Measurements from ENCODE around the gene KCNG2.

DNA sequence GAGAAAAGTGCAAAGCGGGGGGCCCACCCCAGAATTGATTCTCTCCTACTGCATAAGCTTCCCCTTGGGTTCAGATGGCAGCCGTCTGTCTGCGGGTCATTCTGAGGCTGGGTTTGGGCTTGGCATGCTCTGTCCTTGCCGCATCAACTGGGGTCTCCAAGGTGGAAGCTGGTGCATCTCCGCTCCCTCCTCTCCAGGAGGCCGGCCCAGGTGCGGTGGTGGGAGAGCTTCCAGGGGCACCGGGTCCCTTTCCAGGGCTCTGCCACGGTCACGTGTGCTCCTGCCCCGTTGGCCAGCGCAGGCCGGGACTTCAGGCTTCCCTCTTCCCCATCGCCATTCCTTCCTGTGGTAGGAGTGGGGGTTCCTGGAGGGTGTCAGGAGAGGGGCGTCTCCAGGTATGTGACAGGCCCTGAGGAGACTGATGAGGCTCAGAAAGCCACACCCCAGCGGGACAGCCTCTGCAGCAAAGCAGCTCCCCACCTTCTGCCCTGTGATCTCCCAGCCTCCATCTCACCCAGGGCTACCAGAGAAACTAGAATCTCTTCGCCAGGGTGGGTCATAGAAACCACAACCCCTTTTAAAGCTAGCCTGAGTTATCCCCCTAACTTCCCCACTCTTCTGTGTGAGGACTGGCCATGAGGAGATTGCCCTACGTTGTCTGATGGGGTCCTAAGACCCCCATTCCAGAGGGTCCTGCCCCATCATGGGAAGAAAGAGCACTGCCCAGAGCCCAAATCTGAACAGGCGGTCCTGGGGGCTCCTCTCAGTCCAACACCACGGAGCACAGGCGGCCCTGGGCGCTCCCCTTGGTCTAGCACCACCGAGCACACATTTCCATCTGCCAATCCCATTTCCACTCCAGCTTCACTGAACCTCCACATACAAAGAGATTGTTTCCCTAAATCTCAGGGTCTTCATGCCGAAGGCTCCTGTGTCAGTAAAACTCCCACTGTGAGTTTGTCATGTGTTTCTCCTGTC, 77.1 kb downstream of the KCNG2 start:
- TF ChIP-seq, protein P1, sequence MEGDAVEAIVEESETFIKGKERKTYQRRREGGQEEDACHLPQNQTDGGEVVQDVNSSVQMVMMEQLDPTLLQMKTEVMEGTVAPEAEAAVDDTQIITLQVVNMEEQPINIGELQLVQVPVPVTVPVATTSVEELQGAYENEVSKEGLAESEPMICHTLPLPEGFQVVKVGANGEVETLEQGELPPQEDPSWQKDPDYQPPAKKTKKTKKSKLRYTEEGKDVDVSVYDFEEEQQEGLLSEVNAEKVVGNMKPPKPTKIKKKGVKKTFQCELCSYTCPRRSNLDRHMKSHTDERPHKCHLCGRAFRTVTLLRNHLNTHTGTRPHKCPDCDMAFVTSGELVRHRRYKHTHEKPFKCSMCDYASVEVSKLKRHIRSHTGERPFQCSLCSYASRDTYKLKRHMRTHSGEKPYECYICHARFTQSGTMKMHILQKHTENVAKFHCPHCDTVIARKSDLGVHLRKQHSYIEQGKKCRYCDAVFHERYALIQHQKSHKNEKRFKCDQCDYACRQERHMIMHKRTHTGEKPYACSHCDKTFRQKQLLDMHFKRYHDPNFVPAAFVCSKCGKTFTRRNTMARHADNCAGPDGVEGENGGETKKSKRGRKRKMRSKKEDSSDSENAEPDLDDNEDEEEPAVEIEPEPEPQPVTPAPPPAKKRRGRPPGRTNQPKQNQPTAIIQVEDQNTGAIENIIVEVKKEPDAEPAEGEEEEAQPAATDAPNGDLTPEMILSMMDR (IDR thresholded peaks at IDR 0.05; ENCODE audit: poor library complexity) = no peak
- TF ChIP-seq EZH2phosphoT487 (IDR thresholded peaks at IDR 0.05; ENCODE audit: low read depth, severe bottlenecking, unreplicated experiment) = no peak
- no peak for TF ChIP-seq EZH2 (IDR thresholded peaks at IDR 0.05; ENCODE audit: borderline replicate concordance)
